Activated CD4-positive, alpha-beta T cell treated with anti-CD3 and anti-CD28 coated beads, Interleukin-2, Interleukin-4, amounts not matched to agents 100 ng/mL and 50 ng/mL, durations not matched to agents 16 hours and 8 hours (primary cell): ENCODE data around the gene RAB40C.

Experiments
- DNase-seq: peaks from one replicate; pipeline ENCODE4 v3.0.0-alpha.2; 2020; ENCODE audit warnings: low spot score

RAB40C gene

GRCh38 chr16:589658-590187 lies at the start of gene RAB40C:
Gene RAB40C (plus strand): TSS chr16:590066. CDS start chr16:590292, 226 bp downstream.
- DNase-seq: peak; percentile 99

DNA sequence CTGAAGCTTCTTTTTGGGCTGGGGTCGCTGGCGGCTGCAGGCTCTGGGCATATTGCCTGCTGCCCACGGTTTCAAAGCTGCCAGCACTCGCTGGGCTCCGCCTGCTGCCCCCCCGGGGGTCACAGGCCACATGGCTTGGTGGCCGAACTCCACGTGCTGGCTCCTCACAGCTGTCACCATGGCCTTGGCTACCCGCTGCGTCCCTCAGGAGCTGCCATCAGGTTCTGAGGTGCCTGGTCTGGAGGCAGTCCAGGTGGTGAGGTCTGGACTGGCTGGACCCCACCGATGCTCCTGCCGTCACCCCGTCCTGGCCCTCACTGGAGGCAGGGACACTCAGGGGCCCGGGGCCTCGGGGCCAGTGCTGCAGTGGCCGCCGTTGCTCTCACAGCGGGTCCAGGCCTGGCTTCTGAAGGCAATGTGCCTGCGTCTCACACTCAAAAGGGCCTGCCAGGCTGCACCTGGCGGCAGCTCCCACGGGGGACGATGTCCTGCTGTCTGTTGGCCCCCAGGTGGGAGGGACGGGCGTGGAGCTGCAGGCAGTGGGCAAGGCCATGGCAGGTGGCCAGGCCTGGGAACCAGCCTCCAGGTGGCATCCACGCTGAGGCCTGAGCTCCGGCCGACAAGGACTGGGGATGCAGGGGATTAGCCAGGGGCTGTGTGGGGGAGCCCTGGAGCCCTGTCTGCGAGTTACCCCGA lies 49.1 kb upstream of the RAB40C start:
- DNase-seq: no peak

- DNase-seq: no peak
Observed at GRCh38 chr16:543301-544164, 46.3 kb upstream of the RAB40C start.

GRCh38 chr16:544517-544916 lies 45.3 kb upstream of the RAB40C start:
- DNase-seq: no peak

DNA sequence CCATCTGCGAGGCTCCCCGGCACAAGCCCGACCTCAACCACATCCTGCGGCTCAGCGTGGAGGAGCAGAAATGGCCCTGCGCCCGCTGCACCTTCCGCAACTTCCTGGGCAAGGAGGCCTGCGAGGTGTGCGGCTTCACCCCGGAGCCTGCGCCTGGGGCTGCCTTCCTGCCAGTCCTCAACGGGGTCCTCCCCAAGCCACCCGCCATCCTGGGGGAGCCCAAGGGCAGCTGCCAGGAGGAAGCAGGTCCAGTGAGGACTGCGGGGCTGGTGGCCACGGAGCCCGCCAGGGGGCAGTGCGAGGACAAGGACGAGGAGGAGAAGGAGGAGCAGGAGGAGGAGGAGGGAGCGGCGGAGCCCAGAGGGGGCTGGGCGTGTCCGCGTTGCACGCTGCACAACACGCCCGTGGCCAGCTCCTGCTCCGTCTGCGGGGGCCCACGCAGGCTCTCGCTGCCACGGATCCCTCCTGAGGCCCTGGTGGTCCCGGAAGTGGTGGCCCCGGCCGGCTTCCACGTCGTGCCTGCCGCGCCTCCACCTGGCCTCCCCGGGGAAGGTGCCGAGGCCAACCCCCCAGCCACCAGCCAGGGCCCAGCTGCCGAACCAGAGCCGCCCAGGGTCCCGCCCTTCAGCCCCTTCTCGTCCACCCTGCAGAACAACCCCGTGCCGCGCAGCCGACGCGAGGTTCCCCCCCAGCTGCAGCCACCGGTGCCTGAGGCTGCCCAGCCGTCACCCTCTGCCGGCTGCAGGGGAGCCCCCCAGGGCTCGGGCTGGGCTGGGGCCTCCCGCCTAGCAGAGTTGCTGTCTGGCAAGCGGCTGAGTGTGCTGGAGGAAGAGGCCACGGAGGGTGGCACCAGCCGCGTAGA lies 42.7 kb upstream of the RAB40C start:
- DNase-seq: peak; percentile 14

DNA sequence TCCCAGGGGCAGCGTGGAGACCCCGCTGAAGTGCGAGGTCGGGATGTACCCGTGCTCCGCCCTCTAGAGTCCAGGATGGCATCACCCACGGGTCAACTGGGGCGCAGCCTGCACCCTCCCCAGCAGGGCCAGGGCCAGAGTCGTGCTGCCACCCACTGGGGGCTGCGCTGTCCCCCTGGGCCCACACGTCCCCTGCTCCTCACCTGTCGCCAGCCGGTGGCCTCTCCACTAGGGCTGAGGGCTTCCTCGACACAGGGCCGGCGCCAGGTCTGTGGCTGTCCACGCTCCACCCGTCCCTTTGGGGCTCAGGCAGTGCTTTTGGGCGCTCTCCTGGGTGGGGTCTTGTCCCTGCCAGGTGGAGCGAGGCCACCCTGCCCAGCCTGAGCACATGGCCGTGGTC lies 41.3 kb upstream of the RAB40C start:
- no peak for DNase-seq

DNA sequence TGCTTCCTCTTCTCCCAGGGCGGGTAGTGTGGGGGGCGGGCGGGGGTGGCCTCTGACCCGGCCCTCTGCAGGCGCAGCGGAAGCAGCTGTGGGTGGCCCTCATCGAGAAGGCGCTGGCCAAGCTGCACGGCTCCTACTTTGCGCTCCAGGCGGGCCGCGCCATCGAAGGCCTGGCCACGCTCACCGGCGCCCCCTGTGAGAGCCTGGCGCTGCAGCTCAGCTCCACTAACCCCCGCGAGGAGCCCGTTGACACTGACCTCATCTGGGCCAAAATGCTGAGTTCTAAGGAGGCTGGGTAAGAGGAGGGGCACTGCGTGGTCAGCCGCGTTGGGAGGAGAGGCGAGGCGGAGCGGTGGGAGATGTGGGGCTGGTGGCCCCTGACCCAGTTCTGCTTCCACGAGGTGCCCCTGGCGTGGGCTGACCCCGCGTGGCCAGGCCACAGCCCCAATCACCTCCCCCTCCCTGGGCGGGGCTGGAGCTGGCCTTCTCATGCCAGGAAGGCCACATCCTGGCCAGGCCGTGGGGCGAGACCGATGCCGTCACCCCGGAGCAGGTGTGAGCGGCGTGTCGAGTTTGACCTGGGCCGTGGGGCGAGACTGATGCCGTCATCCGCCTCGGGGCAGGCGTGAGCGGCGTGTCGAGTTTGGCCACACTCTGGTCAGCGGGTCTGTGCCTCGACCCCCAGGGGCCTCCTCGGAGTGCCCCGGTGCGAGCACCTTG lies 40.2 kb upstream of the RAB40C start:
- DNase-seq: no peak

DNA sequence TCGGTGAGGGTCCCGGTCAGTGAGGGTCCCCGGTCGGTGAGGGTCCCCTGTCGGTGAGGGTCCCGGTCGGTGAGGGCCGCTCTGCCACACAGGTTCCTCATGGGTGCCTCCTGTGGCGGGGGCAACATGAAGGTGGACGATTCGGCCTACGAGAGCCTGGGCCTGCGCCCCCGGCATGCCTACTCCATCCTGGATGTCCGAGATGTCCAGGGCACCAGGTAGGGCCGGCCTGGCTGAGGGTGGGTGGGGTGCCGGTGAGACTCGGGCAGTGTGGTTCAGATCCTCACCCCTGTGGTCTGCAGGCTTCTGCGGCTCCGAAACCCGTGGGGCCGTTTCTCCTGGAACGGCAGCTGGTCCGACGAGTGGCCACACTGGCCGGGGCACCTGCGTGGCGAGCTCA lies 38.7 kb upstream of the RAB40C start:
- no peak for DNase-seq

DNA sequence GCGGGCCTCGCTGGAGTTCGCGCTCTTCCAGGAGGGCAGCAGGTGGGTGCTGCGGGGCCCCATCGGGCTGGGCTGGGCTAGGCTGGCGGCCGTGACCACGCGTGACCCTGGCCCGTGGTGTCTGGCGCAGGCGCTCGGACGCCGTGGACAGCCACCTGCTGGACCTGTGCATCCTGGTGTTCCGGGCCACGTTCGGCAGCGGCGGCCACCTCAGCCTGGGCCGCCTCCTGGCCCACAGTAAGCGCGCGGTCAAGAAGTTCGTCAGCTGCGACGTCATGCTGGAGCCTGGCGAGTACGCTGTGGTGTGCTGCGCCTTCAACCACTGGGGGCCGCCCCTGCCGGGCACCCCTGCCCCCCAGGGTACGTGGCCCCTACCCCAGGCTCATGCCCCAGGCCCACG lies 37.7 kb upstream of the RAB40C start:
- DNase-seq: no peak

DNA sequence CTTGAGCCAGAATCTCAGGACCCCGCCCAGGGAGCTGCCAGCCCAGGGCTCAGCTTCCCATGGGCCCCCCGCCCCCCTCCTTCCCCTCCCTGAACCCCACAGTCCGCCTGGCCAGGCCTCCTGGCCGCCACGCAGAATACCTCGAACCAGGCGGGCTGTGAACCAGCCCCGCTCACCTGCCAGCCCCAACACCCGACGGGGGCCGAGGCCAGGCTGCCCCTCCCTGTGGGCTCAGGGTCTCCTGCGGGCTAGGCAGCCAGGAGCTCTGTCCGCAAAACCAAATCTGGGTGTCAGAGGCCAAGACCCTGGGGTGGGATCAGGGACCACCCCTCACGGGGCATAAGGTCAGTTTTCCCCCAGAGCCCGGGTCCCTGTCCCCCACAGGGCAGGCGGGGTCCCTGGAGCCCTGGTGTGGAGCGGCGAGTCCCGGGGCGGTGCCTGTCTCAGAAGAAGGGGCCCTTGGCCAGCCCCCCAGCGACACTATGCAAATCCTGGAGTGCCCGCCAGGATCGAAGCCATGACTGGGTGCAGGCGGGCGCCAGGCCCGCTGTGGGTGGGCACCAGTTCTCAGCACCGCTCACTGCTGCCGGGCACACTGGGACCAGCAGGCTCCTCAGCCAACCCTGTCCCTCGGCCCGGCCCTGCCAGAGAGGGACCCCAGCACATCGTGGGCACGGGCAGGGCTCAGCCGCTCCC lies 36.1 kb upstream of the RAB40C start:
- DNase-seq: no peak

GRCh38 chr16:554297-554621 lies 35.6 kb upstream of the RAB40C start:
- no peak for DNase-seq

- no peak for DNase-seq
Observed at GRCh38 chr16:554640-555365, 35.1 kb upstream of the RAB40C start.

DNA sequence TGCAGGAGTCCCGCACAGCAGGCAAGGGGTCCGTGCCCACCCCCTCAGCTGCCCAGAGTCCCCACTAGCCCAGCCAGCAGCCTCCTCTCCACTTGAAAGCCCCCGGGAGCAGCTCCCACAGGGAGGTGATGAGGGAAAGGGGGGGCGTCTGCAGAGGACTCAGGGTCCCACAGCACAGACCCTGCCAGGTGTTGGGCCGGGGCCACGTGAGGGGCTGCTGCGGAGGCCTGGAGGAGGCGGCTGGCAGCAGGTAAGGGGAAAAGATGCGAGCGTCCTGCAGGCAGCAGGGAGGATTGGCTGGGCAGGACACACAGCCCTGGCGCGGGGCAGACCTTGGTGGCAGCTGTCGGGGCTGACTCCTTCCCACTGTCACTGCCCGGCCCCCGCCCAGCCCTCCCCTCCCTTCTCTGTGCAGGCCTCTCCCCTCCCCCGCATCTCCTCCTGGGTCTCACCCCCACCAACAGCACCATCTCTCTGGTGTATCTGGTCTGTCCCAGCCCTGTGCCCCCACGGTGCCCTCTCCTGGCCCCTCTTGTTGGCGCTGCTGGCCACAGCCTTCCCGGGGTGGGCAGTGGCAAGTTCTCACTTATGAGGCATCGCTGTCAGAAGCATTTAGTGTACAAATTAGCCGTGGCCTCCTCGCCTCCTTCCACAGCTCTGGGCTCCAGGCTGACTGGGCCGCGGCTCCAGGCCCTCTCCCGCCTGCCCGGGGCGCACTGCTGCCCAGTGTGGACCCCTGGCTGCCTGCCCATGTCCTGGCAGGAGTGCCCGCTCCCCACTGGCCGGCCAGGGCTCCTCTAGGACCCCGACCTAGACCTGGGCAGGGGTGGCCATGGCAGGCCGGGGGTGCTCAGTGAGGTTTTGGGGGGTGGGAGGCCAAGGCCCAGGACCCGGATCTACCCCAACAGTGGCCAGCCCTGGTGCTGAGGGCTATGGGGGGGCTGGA lies 34.1 kb upstream of the RAB40C start:
- no peak for DNase-seq

GRCh38 chr16:556474-557173 lies 33.2 kb upstream of the RAB40C start:
- DNase-seq: no peak

- DNase-seq: no peak
Observed at GRCh38 chr16:557463-558297, 32.2 kb upstream of the RAB40C start.

DNA sequence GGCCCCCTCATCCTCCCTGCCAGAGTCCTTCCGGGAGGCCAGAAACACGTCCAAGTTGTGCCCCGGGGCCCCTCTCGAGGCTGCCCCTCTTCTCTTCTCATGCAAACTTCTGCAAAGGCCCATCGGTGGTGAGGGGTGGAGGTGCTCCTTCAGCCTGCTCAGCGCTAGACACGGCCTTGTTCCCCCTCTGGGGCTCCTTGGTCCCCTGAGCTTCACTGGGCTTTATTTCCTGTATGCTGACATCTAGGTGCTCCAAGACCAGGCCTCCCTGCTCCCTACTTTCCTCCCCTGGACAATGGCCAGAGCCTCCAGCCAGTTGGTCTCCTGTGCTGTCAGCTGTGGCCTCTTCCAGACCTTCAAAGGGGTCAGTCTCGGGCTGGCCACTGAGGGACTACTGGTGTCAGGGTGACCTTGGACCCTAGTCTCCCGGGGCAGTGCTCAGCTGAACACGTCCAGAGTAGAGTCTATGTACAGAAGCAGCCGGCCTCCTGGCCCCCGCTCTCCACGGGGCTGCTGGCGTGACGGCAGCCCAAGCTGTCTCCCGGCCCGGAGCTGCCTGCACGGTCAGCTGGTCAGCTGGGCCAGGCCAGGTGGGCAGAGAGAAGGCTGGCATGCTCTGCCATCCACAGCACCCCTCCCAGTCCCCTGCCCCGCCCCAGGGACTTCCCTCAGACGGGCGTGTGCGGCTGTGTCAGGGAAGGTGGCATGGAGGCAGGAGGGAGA lies 31.4 kb upstream of the RAB40C start:
- no peak for DNase-seq

- no peak for DNase-seq
Observed at GRCh38 chr16:559021-559380, 30.9 kb upstream of the RAB40C start.
